Measurements from ENCODE around the gene SERTM1.

- TF ChIP-seq, protein P1, sequence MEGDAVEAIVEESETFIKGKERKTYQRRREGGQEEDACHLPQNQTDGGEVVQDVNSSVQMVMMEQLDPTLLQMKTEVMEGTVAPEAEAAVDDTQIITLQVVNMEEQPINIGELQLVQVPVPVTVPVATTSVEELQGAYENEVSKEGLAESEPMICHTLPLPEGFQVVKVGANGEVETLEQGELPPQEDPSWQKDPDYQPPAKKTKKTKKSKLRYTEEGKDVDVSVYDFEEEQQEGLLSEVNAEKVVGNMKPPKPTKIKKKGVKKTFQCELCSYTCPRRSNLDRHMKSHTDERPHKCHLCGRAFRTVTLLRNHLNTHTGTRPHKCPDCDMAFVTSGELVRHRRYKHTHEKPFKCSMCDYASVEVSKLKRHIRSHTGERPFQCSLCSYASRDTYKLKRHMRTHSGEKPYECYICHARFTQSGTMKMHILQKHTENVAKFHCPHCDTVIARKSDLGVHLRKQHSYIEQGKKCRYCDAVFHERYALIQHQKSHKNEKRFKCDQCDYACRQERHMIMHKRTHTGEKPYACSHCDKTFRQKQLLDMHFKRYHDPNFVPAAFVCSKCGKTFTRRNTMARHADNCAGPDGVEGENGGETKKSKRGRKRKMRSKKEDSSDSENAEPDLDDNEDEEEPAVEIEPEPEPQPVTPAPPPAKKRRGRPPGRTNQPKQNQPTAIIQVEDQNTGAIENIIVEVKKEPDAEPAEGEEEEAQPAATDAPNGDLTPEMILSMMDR (conservative IDR thresholded peaks at IDR 0.05): no peak
- no peak for TF ChIP-seq ZFX (IDR thresholded peaks at IDR 0.05)
Measured at GRCh38 chr13:36718686-36719085, 44.9 kb downstream of the SERTM1 start.
